Erythroblast (primary cell): ENCODE measurements around the gene UCK1.

Experiments used
- GATA1 ChIP-seq: IDR thresholded peaks from 2 replicates; pipeline ENCODE4 v1.6.1; 2011; ENCODE audit warnings: low read depth, mild to moderate bottlenecking, control low read depth, low read length, moderate library complexity
- POLR2A ChIP-seq: IDR thresholded peaks from 2 replicates; pipeline ENCODE4 v1.6.1; 2011; ENCODE audit warnings: mild to moderate bottlenecking, low read length

- TF ChIP-seq POLR2A = no peak
- TF ChIP-seq GATA1 = no peak
Measured at GRCh38 chr9:131485206-131485605, 45.9 kb downstream of the UCK1 start.
